Measurements from ENCODE around the gene TOP2A. TPM values are rescaled to one million over a fixed set of nuclear protein-coding genes. Genes with fewer than 3 reads are reported as not detected.
A peak's percentile ranks its signal among the peaks of the same experiment; 100 is the strongest.

The TOP2A gene
- total RNA-seq, 3 donors from 2014 or later, result 2.0 to 6.4 (median 2.5) TPM

- Histone ChIP-seq H3K4me1 (peaks cover 0 to 7% of the 10 kb centered on the region in 2 donors), H3K36me3 (no peaks in the 10 kb centered on the region), H3K27me3 (no peaks in the 10 kb centered on the region), H3K4me3 (no peak overlapping the region), H3K9me3 (no peaks in the 10 kb centered on the region), H3K27ac (no peak overlapping the region)
- intact Hi-C loops (cut with DNase I; ENCODE audit: low total_unique reads), result no loop called here
- DNase-seq (ENCODE audit: low spot score in 2 of 2), result no peak
- no peak for TF ChIP-seq POLR2AphosphoS5 (IDR thresholded peaks at IDR 0.05)
- no peak for TF ChIP-seq POLR2A (IDR thresholded peaks at IDR 0.05)
- no peak for TF ChIP-seq CTCF (IDR thresholded peaks at IDR 0.05)
Measured at GRCh38 chr17:40361063-40361924, 56.4 kb downstream of the TOP2A start.

GRCh38 chr17:40360091-40360490 lies 57.6 kb downstream of the TOP2A start:
- Histone ChIP-seq H3K27ac (no peak overlapping the region), H3K27me3 (no peaks in the 10 kb centered on the region), H3K36me3 (no peaks in the 10 kb centered on the region), H3K4me1 (peaks cover 0 to 7% of the 10 kb centered on the region in 2 donors), H3K4me3 (no peak overlapping the region), H3K9me3 (no peaks in the 10 kb centered on the region)
- no peak for DNase-seq (ENCODE audit: low spot score in 2 of 2)
- intact Hi-C loops (cut with DNase I; ENCODE audit: low total_unique reads), result no loop called here
- no peak for TF ChIP-seq CTCF (IDR thresholded peaks at IDR 0.05)
- no peak for TF ChIP-seq POLR2AphosphoS5 (IDR thresholded peaks at IDR 0.05)
- no peak for TF ChIP-seq POLR2A (IDR thresholded peaks at IDR 0.05)

GRCh38 chr17:40358323-40359038 lies 59.2 kb downstream of the TOP2A start:
- Histone ChIP-seq H3K36me3 (no peaks in the 10 kb centered on the region), H3K4me3 (no peak overlapping the region), H3K27me3 (no peaks in the 10 kb centered on the region), H3K9me3 (no peaks in the 10 kb centered on the region), H3K4me1 (peaks cover 0 to 4% of the 10 kb centered on the region in 2 donors), H3K27ac (peak overlapping the region; percentile 0 to 65)
- intact Hi-C loops (cut with DNase I; ENCODE audit: low total_unique reads), result loop anchor here (5.0 kb wide), 1 partner anchor 56 kb away; no protein-coding TSS in a partner anchor
- TF ChIP-seq POLR2A (IDR thresholded peaks at IDR 0.05), result no peak
- peak in 2 of 3 donors; percentile 25 to 57 for TF ChIP-seq POLR2AphosphoS5 (IDR thresholded peaks at IDR 0.05)
- peak; percentile 97 to 99 (median 99) for TF ChIP-seq CTCF (IDR thresholded peaks at IDR 0.05)
- DNase-seq (ENCODE audit: low spot score in 2 of 2), result peak; percentile 84 to 91

- Histone ChIP-seq H3K36me3 (no peaks in the 10 kb centered on the region), H3K4me3 (no peak overlapping the region), H3K27me3 (no peaks in the 10 kb centered on the region), H3K27ac (peak overlapping the region; percentile 61 to 65), H3K4me1 (no peaks in the 10 kb centered on the region), H3K9me3 (no peaks in the 10 kb centered on the region)
- no peak for DNase-seq (ENCODE audit: low spot score in 2 of 2)
- intact Hi-C loops (cut with DNase I; ENCODE audit: low total_unique reads), result loop anchor here (5.0 kb wide), 1 partner anchor 55 kb away; no protein-coding TSS in a partner anchor
- TF ChIP-seq POLR2A (IDR thresholded peaks at IDR 0.05) (no peak), CTCF (IDR thresholded peaks at IDR 0.05) (no peak), POLR2AphosphoS5 (IDR thresholded peaks at IDR 0.05) (no peak)
Measured at GRCh38 chr17:40356990-40357881, 60.5 kb downstream of the TOP2A start.
